Stimulated activated CD4-positive, alpha-beta T cell treated with anti-CD3 and anti-CD28 coated beads, Interleukin-1b, Interleukin-23, amount 100 ng/mL, for 24 hours (primary cell): ENCODE data around the gene CAPS.
A peak's percentile ranks its signal among the peaks of the same experiment; 100 is the strongest.

ENCODE experiments used
- DNase-seq, 4 experiments: peaks; one replicate each; pipeline ENCODE4 v3.0.0-alpha.2; 2020; ENCODE audit warnings: low read depth in 4 of 4, low spot score in 1 of 4

The CAPS gene

GRCh38 chr19:5891938-5892771 lies 21.9 kb upstream of the CAPS start:
- no peak for DNase-seq

DNA sequence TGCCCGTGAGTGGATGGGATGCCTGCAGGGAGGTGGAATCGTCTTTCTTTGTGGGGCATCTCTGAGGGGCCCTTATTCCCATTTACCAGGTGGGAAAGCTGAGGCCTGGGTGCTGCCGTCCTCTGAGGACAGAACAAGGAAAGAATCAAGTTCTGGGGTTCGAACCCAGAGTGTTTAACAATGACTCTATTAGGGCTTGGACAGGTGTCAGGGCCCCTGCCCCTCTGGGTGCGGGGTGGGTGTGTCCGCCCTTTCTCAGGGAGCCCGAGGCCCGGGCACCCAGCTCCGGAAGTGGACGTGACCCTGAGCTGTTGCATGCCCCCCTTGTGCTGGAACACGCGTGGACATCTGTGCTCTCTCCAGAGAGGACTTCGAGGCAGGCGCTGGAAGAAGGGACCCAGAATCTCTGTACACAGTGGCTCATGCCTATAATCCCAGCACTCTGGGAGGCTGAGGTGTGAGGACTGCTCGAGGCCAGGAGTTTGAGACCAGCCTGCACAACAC lies 21.2 kb upstream of the CAPS start:
- no peak for DNase-seq

- no peak for DNase-seq
These were observed 20.7 kb upstream of the CAPS start for GRCh38 chr19:5893296-5893903.

DNA sequence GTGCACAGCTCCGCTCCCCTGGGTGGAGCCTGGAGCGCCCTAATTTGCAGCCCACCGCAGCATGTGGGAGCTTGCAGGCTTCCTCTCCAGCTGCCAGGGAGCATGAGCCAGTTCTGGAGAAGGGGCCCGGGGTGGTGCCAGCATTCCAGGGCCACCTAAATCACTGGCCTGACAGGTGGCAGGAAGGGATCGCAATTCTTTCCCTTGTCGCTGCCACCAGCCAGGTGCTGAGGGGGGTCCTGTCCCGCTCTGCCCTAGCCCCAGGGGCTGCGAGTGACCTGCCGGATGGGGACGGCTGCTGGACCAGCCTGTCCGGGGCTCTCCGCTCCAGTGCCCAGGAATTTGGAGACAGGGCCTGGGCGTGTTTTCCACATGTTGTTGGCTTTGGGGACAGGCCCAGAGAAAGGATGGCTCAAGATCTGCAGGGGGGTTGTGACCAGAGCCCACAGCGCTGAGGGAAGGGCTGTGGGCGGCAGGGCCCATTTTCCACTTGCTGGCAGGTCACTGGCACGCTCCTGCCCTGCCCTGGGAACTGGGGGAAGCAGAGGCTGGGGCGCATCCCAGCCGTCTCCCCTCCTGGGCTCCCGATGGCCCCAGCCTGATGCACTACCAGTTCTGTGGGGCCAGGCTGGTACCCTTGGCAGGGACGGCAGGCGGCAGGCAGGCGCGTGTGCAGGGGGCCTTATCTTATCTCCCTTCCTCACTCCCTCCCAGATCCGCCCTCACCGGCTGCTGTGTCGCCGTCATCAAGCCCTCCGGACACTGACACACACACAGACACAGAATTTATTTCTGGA lies 19.9 kb upstream of the CAPS start:
- DNase-seq = no peak

GRCh38 chr19:5894704-5895349 lies 19.2 kb upstream of the CAPS start:
- DNase-seq = no peak

DNA sequence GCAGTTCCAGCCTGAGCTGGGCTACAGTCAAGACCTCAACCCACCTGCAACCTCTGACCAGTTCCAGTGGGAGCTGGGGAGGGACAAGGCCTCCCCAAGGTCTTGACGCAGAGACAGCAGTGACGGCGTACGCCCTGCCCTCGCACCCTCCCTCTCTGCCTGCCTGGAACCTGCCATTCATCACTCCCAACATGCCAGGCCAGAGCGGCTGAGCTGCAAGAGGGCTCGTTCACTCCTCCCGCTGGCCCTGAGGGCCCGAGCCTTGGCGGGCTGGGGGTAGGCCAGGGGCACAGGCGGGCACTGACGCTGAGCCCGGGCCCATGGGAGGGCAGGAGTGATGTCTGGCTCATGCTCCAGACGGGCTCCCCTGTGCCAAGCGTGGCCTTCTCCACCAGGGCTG lies 18.6 kb upstream of the CAPS start:
- DNase-seq = no peak

GRCh38 chr19:5895890-5896289 lies 18.2 kb upstream of the CAPS start:
- DNase-seq = no peak

DNA sequence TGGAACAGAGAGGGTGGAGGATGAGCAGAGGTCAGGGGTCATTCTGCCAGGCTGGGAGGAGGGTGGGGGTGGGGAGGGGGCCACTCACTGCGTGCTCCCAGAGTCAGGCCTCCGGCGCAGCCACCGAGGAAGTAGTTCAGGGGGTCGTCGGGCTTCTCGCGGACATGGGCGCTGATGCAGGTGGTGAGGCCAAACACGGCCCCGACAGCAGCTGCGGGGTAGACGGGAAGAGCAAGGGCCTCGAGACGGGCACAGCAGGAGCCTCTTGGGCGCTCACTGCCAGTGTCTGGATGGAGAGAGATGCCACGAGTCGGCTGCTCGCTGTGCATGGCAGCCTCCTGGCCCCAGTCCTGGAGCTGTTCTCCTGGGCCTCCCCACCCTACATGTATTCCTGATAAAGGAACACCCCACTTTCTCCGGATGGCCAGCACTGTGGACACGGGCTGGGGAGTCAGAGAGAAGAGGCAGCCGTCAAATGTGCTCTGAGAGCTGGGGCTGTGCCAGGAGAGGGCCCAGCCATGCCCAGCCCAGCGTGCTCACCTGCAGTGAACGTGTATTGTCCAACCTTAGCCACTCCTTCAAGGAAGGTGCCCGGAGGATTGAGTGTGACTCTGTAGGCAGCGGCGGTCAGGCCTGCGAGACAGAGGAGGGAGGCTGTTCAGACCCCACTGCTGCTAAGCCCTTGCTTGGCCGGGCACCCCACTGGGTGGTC lies 17.5 kb upstream of the CAPS start:
- no peak for DNase-seq

DNA sequence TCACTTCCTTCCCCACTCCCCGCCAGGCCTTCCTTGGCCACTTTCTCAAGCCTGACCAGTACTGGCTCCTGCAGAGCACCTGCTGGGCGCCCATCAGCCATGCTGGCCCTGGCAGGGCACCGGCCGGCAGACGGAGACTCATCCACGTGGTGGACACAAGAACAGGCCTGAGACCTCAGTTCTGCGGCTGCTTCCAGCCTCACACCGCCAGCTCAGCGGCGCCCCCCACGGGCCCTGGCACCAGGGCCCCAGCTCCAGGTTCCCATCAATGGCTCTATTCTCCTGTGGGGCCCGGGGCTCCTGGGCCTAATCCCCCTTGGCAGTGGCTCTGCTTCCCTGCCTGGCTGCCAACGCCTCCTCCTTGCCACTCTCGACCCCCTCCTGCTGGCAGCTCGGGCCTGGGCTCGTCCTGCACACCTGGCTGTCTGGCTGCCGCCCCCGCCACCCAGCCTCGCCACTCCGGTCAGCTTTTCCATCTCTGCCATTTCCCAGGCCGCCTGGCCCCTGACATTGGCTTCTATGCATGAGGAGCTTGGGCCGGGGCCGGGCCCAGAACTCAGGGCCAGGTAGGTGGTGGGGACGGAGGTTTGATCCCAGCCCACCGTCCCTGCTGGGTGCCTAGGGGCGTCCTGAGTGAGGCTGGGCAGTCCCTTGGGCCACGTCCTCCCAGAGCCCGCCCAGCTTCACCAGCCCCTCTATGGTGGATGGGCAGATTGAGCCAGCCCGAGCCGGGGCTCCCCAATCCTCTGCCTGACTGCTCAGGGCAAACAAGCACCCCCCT lies 16.7 kb upstream of the CAPS start:
- no peak for DNase-seq

DNA sequence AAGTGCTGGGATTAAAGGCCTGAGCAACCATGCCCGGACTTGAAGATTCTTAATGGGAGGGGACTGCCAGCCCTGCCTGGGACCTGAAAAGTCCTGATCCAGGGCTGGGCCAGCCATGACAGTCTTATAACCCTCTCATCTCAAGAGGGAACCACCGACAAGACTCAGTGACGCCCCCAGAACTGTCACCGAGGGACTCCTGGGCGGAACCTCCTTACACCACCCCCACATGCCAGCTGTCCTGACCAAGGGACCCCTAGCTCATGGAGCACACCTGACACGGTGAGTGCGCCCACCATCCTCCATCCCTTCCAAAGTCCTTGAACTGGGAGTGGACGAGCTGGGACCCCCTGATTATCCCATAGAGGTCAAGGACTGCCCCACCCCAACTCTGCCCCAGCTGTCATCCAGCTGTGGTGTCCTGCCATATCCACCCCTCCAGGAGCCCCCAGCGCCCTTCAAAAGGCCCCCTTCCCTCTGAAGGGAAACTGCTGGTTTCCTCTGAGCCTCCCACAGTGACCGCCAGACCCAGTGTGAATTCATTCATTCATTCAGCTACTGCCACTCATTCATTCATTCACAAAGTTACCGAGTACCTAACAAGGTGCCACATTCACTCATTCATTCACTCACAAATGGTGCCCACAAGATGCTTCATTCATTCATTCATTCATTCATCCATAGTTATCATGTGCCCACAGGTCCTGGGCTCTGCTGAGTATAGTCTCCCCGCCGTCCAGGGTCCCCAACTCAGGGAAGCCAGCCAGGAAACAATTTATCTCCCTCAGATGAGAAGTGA lies 14.1 kb upstream of the CAPS start:
- DNase-seq = no peak

- no peak for DNase-seq
These were observed 13.1 kb upstream of the CAPS start for GRCh38 chr19:5900976-5901375.

DNA sequence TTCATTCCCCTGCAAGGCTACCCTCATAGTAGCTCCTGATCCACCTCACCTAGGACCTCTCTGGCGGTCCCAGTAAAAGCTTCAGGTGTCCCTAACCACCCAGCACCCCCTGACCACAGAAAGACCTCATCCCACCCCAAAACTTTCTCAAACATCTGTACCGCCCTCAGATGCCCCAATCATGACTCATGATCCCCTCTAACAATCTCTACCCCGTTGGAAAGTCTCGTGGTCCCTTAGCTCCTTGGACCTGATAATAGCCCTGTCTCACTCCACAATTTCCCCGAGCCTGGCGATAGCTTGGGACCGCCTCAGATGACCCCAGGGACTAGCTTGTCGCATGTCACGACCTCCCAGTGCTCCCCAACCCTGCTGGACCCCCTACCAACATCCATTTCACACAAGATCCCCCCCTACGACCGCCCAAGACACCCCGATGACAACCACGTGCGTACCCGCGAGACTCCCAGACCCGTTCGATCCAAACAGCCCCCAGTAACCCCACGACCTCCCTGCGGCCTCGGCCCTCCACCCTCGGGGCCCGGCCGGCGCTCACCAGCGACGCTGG lies 10.9 kb upstream of the CAPS start:
- DNase-seq = no peak

DNA sequence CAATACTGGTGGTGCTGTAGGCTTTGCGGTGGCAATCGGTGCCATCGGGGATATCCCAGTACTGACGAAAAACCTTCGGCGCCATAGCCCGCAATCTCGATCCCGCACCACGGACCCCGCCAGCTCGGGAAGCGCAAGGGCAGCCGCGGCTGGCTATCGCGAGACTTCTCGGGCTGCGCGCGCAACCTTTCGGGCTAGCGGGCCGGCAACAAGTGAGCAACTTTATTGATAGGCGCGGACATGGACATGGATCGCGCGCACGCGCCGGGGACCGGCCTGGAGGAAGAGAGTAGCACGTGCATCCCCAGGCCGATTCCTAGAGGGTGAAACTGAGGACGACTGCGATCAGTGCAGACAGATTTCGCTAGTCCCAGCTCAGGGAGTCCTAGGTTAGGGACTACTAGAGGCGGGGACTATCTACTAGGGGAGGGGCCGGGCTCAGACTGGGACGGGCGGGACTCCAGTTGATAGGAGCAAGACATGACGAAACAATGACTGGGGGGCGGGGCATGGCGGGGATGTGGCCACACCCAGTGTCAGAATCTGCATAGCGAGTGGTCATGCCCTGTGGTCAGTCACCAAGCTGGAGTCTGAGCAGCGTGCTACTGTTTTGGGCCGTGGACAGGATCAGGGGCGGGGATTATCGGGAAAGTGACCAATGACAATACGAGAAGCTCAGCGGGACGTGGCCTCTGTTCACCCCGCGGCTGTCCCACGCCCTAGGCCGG lies 10.3 kb upstream of the CAPS start, which contains the start of gene NDUFA11:
Gene NDUFA11, minus strand, starts transcription at position 167 of the 728 bp plus-strand sequence. Its CDS starts 82 bp downstream, at position 85.
- peak; percentile 96 to 98 (median 97) for DNase-seq

DNA sequence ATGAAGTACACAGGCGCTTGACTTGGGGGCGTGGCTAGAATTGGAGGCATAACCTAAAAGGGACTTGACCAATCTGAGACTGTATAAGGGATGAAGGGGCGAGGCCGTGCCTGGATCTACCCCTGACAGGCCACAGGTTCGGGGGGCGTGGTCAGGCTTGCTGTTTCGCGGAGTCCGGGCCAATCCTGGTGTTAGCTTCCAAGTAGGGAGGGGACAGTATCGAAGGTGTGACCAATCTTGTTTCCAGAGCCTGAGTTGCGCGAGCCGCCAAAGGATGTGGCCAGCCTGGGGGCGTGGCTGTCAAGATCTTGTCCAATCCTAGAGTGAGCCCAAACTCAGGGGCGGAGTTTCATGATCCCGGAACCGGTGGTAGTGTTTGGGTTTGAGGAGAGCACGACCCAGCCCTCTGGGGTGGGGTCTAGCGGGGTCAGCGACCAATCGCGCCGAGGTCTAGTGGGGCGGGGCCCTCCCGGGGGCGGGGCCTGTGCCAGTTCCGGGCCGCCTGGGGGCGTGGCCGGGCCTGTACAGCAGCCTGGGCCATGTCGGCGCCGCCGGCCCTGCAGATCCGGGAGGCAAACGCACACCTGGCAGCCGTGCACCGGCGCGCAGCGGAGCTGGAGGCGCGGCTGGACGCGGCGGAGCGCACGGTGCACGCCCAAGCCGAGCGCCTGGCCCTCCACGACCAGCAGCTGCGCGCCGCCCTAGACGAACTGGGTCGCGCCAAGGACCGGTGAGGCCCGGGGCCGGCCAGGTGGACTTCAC lies 9.5 kb upstream of the CAPS start, which contains the start of gene VMAC:
Gene VMAC, plus strand, starts transcription at position 521 of the 762 bp plus-strand sequence. Its CDS starts 19 bp downstream, at position 540.
- peak; percentile 98 to 100 (median 100) for DNase-seq

- no peak for DNase-seq
These were observed 8.8 kb upstream of the CAPS start for GRCh38 chr19:5905114-5905778.

GRCh38 chr19:5907241-5907640 lies 6.8 kb upstream of the CAPS start:
- DNase-seq = no peak
